ENCODE data around the gene ZNF683.

ZNF683 gene

GRCh38 chr1:26357121-26357602, 15.4 kb downstream of the ZNF683 start:
- DNase-seq = no peak

- DNase-seq = no peak
These were observed 16.4 kb downstream of the ZNF683 start for GRCh38 chr1:26356106-26356505.

- DNase-seq = no peak
These were observed 17.6 kb downstream of the ZNF683 start for GRCh38 chr1:26354972-26355371.

- no peak for DNase-seq
These were observed 18.4 kb downstream of the ZNF683 start, which contains the start of gene CRYBG2 for GRCh38 chr1:26353976-26354820. CRYBG2 (minus strand) TSS chr1:26354130; CDS start chr1:26346657, 7,473 bp downstream.

GRCh38 chr1:26353210-26353859, 19.2 kb downstream of the ZNF683 start:
- peak in 1 of 2 experiments; percentile 22 for DNase-seq

GRCh38 chr1:26352338-26352679, 20.2 kb downstream of the ZNF683 start:
- no peak for DNase-seq

GRCh38 chr1:26351590-26352337, 20.8 kb downstream of the ZNF683 start:
- DNase-seq = no peak

- DNase-seq = no peak
These were observed 21.6 kb downstream of the ZNF683 start for GRCh38 chr1:26350701-26351589.

- no peak for DNase-seq
These were observed 22.2 kb downstream of the ZNF683 start for GRCh38 chr1:26350343-26350700.

- no peak for DNase-seq
These were observed 22.7 kb downstream of the ZNF683 start for GRCh38 chr1:26349877-26350244.

GRCh38 chr1:26349188-26349876, 23.2 kb downstream of the ZNF683 start:
- DNase-seq = no peak

- no peak for DNase-seq
These were observed 26.1 kb downstream of the ZNF683 start for GRCh38 chr1:26346274-26347033.

GRCh38 chr1:26345718-26346117, 26.8 kb downstream of the ZNF683 start:
- DNase-seq = no peak

- no peak for DNase-seq
These were observed 28.2 kb downstream of the ZNF683 start for GRCh38 chr1:26344147-26344920.

- no peak for DNase-seq
These were observed 32.5 kb downstream of the ZNF683 start for GRCh38 chr1:26340047-26340481.

GRCh38 chr1:26338670-26339069, 33.9 kb downstream of the ZNF683 start:
- DNase-seq = no peak

- DNase-seq = no peak
These were observed 34.9 kb downstream of the ZNF683 start for GRCh38 chr1:26337625-26338024.

GRCh38 chr1:26337206-26337535, 35.4 kb downstream of the ZNF683 start:
- no peak for DNase-seq

- peak in 1 of 2 experiments; percentile 20 for DNase-seq
These were observed 35.9 kb downstream of the ZNF683 start for GRCh38 chr1:26336477-26337205.
